A549 treated with Mapracorat at 1 μM for 4 hours (cell line): ENCODE results near the gene CLDN4. TPM values are rescaled to one million over a fixed set of nuclear protein-coding genes. Genes with fewer than 3 reads are reported as not detected.

ENCODE experiments used
- total RNA-seq: library from RNA; stranded (reverse); fragments of 200-300 nt; extraction: Qiagen RNA extraction; gene quantifications from 5 replicates; pipeline ENCODE4 v1.2.3, GENCODE V29; 2022

CLDN4 gene, protein sequence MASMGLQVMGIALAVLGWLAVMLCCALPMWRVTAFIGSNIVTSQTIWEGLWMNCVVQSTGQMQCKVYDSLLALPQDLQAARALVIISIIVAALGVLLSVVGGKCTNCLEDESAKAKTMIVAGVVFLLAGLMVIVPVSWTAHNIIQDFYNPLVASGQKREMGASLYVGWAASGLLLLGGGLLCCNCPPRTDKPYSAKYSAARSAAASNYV
- 3.1 to 6.1 TPM (median 3.9 TPM) in 5 replicates for total RNA-seq

DNA sequence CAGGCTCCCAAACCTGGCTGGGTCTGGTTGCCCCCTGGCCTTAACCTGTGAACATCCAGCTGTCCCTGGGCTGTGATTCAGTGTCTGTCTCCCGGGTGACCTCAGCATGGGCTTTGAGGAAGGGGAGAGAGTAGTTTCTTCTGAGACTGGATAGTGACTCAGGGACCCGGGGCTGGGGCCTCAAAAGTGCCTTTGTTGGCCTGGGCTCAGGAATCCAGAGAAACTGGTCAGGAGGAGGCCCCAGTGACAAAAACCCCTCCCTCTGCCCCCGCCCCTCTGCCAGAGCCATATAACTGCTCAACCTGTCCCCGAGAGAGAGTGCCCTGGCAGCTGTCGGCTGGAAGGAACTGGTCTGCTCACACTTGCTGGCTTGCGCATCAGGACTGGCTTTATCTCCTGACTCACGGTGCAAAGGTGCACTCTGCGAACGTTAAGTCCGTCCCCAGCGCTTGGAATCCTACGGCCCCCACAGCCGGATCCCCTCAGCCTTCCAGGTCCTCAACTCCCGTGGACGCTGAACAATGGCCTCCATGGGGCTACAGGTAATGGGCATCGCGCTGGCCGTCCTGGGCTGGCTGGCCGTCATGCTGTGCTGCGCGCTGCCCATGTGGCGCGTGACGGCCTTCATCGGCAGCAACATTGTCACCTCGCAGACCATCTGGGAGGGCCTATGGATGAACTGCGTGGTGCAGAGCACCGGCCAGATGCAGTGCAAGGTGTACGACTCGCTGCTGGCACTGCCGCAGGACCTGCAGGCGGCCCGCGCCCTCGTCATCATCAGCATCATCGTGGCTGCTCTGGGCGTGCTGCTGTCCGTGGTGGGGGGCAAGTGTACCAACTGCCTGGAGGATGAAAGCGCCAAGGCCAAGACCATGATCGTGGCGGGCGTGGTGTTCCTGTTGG, at the start of gene CLDN4:
CLDN4 (plus strand) TSS at position 316 of the 903 bp plus-strand sequence; CDS start at position 522, 206 bp downstream.

DNA sequence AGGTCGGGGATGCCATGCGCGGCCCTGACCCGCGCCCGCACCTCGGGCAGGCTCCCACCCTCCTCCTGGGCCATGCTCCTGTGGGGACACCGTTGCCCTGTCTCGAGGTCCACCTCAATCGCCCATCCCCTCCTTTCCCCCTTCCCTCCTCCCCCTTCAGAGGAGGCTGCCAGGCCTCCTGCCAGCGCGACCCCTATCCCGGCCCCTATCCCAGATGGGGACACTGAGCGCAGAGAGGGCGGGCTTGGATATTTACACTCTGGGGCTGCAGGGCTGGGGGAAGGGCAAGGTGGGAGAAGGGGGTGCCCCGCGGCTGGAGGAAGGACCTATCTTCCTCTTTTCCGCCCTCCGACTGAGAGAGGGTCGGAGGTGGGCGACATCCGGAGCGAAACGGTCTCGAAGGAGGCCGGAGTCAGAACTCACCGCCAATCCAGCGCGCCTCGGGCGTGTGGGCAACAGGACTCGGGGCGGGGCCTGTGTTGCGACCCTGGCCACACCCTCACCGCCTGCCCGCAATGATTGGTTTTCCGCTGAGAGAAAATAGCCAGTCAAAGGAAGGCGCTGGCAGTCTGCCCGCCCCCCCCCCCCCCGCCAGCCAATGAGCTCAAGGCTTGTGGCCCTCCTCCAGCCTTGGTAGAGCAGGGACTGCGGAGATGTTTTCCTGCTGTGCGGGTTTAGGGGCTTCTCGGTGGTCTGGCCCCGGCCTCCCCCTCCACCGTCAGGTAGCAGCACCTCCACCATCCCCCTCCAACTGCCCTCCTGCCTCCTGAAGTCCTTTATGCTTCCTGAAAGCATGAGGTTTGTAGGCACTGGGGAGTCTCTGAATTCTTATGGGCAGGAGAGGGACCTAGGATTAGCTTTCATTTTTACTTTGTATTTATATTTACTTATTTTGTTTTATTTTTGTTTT, 11.5 kb downstream of the CLDN4 start, which contains the start of gene METTL27:
METTL27 (minus strand) TSS at position 450 of the 910 bp plus-strand sequence; CDS start at position 74, 376 bp downstream.

DNA sequence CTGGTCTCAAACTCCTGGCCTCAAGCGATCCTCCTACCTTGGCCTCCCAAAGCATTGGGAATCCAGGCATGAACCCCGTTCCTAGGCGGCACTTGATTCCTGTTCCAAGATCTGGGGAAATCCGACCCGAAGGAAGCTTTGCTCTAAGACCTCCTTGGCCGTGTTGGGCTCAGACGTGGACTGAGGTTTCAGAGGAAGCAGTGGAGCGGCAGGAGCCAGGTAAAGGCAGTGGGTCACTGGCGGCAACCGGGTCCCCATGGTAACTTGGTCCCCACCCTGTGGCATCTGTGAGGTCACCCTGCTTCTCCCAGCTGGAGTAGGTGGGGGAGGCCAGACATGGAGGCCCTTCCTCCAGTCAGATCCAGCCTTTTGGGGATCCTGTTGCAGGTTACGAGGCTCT, 30.1 kb downstream of the CLDN4 start, which contains the start of gene TMEM270:
TMEM270 (plus strand) TSS at position 301 of the 400 bp plus-strand sequence; CDS start at position 337, 36 bp downstream.

Other genes with a start within 250 kb of the CLDN4 start
- gene MLXIPL, start 206.5 kb upstream of the CLDN4 start, total RNA-seq = 0.61 to 1.6 TPM (median 0.95 TPM) in 5 replicates
- 3.3 to 6.4 TPM (median 5.5 TPM) in 5 replicates for gene VPS37D, start 163.2 kb upstream of the CLDN4 start, total RNA-seq
- 7.6 to 10.1 TPM (median 9.8 TPM) in 5 replicates for gene DNAJC30, start 147.5 kb upstream of the CLDN4 start, total RNA-seq
- 127 to 156 TPM (median 131 TPM) in 5 replicates for gene BUD23, start 147.4 kb upstream of the CLDN4 start, total RNA-seq
- 69.1 to 86.4 TPM (median 73.5 TPM) in 5 replicates for gene STX1A, start 111.3 kb upstream of the CLDN4 start, total RNA-seq
- 21.2 to 29.3 TPM (median 24.5 TPM) in 5 replicates for gene ABHD11, start 92.2 kb upstream of the CLDN4 start, total RNA-seq
- gene CLDN3, start 60.7 kb upstream of the CLDN4 start, total RNA-seq = 1.7 to 3.9 TPM (median 3.5 TPM) in 5 replicates
- 6.3 to 12.0 TPM (median 10.8 TPM) in 5 replicates for gene METTL27, start 11.5 kb downstream of the CLDN4 start, total RNA-seq
- gene TMEM270, start 30.2 kb downstream of the CLDN4 start, total RNA-seq = 0.16 to 0.40 TPM (median 0.22 TPM) in 3 of 5 replicates, not detected in the others
- gene ELN, start 197.2 kb downstream of the CLDN4 start, total RNA-seq = 0.05 to 0.10 TPM (median 0.06 TPM) in 3 of 5 replicates, not detected in the others